ENCODE measurements around the gene CDH13.

Gene CDH13

GRCh38 chr16:82649766-82650165 lies 23.0 kb downstream of the CDH13 start:
- no peak overlapping the region for H3K4me3 ChIP-seq (ENCODE audit: low read depth, low read length)

GRCh38 chr16:82650804-82651203 lies 24.0 kb downstream of the CDH13 start:
- H3K4me3 ChIP-seq (ENCODE audit: low read depth, low read length) = no peak overlapping the region

- H3K4me3 ChIP-seq (ENCODE audit: low read depth, low read length) = no peak overlapping the region
Measured at GRCh38 chr16:82651921-82652601, 25.3 kb downstream of the CDH13 start.

- H3K4me3 ChIP-seq (ENCODE audit: low read depth, low read length) = no peak overlapping the region
Measured at GRCh38 chr16:82652826-82653225, 26.1 kb downstream of the CDH13 start.

GRCh38 chr16:82653550-82654511 lies 27.1 kb downstream of the CDH13 start:
- no peak overlapping the region for H3K4me3 ChIP-seq (ENCODE audit: low read depth, low read length)

- no peak overlapping the region for H3K4me3 ChIP-seq (ENCODE audit: low read depth, low read length)
Measured at GRCh38 chr16:82655072-82655714, 28.4 kb downstream of the CDH13 start.

- no peak overlapping the region for H3K4me3 ChIP-seq (ENCODE audit: low read depth, low read length)
Measured at GRCh38 chr16:82655720-82656490, 29.1 kb downstream of the CDH13 start.

GRCh38 chr16:82657239-82657638 lies 30.5 kb downstream of the CDH13 start:
- no peak overlapping the region for H3K4me3 ChIP-seq (ENCODE audit: low read depth, low read length)

GRCh38 chr16:82657786-82658185 lies 31.0 kb downstream of the CDH13 start:
- no peak overlapping the region for H3K4me3 ChIP-seq (ENCODE audit: low read depth, low read length)

- H3K4me3 ChIP-seq (ENCODE audit: low read depth, low read length) = no peak overlapping the region
Measured at GRCh38 chr16:82658796-82659195, 32.0 kb downstream of the CDH13 start.

- no peak overlapping the region for H3K4me3 ChIP-seq (ENCODE audit: low read depth, low read length)
Measured at GRCh38 chr16:82660075-82660645, 33.4 kb downstream of the CDH13 start.

GRCh38 chr16:82660966-82661365 lies 34.2 kb downstream of the CDH13 start:
- H3K4me3 ChIP-seq (ENCODE audit: low read depth, low read length) = no peak overlapping the region

GRCh38 chr16:82664181-82664580 lies 37.4 kb downstream of the CDH13 start:
- no peak overlapping the region for H3K4me3 ChIP-seq (ENCODE audit: low read depth, low read length)

- H3K4me3 ChIP-seq (ENCODE audit: low read depth, low read length) = no peak overlapping the region
Measured at GRCh38 chr16:82665025-82665424, 38.3 kb downstream of the CDH13 start.

- no peak overlapping the region for H3K4me3 ChIP-seq (ENCODE audit: low read depth, low read length)
Measured at GRCh38 chr16:82667437-82667836, 40.7 kb downstream of the CDH13 start.

GRCh38 chr16:82668094-82668493 lies 41.3 kb downstream of the CDH13 start:
- H3K4me3 ChIP-seq (ENCODE audit: low read depth, low read length) = no peak overlapping the region

- H3K4me3 ChIP-seq (ENCODE audit: low read depth, low read length) = no peak overlapping the region
Measured at GRCh38 chr16:82671741-82672140, 45.0 kb downstream of the CDH13 start.

GRCh38 chr16:82672676-82673075 lies 45.9 kb downstream of the CDH13 start:
- H3K4me3 ChIP-seq (ENCODE audit: low read depth, low read length) = no peak overlapping the region

- no peak overlapping the region for H3K4me3 ChIP-seq (ENCODE audit: low read depth, low read length)
Measured at GRCh38 chr16:82675300-82675699, 48.5 kb downstream of the CDH13 start.

GRCh38 chr16:82681592-82681991 lies 54.8 kb downstream of the CDH13 start:
- no peak overlapping the region for H3K4me3 ChIP-seq (ENCODE audit: low read depth, low read length)
